H9 (cell line): Measurements from ENCODE around the gene CETP. TPM values are rescaled to one million over a fixed set of nuclear protein-coding genes. Genes with fewer than 3 reads are reported as not detected.

ENCODE experiments used
- DNase-seq: peaks from one replicate; pipeline ENCODE4 v3.0.0-alpha.2; 2017
- H2AFZ ChIP-seq: one replicate; pipeline ENCODE4 v1.6.1; 2013; ENCODE audit warnings: mild to moderate bottlenecking, low read length, control low read depth, moderate library complexity
- H2AK5ac ChIP-seq: 2 replicates; pipeline ENCODE4 v1.6.1; 2013; ENCODE audit warnings: low read length, control low read depth, mixed read lengths; ENCODE audit not compliant: insufficient read length
- H2BK120ac ChIP-seq: one replicate; pipeline ENCODE4 v1.6.1; 2013; ENCODE audit warnings: low read depth, mild to moderate bottlenecking, low read length, control low read depth, inconsistent platforms; ENCODE audit not compliant: poor library complexity, severe bottlenecking
- H2BK12ac ChIP-seq: 2 replicates; pipeline ENCODE4 v1.6.1; 2013; ENCODE audit warnings: low read length, control low read depth, mixed read lengths, low read depth; ENCODE audit not compliant: insufficient read length
- H2BK15ac ChIP-seq: 2 replicates; pipeline ENCODE4 v1.6.1; 2013; ENCODE audit warnings: low read depth, low read length, control low read depth
- H2BK20ac ChIP-seq: one replicate; pipeline ENCODE4 v1.6.1; 2013; ENCODE audit warnings: low read depth, mild to moderate bottlenecking, low read length, control low read depth, inconsistent platforms; ENCODE audit not compliant: poor library complexity, severe bottlenecking
- H2BK5ac ChIP-seq: 2 replicates; pipeline ENCODE4 v1.6.1; 2013; ENCODE audit warnings: low read length, control low read depth, mixed read lengths; ENCODE audit not compliant: insufficient read length
- H3K14ac ChIP-seq: 2 replicates; pipeline ENCODE4 v1.6.1; 2013; ENCODE audit warnings: low read length, control low read depth; ENCODE audit not compliant: insufficient read depth
- H3K18ac ChIP-seq: 2 replicates; pipeline ENCODE4 v1.6.1; 2013; ENCODE audit warnings: low read depth, mild to moderate bottlenecking, mixed read lengths, low read length, control low read depth; ENCODE audit not compliant: insufficient read length
- H3K23ac ChIP-seq: 2 replicates; pipeline ENCODE4 v1.6.1; 2013; ENCODE audit warnings: low read length, control low read depth, mixed read lengths, low read depth; ENCODE audit not compliant: insufficient read length
- H3K23me2 ChIP-seq: 2 replicates; pipeline ENCODE4 v1.6.1; 2013; ENCODE audit warnings: low read depth, mild to moderate bottlenecking, mixed read lengths, low read length, control low read depth; ENCODE audit not compliant: insufficient read length, poor library complexity, severe bottlenecking
- H3K27ac ChIP-seq: 2 replicates; pipeline ENCODE4 v1.5.1; 2013; ENCODE audit warnings: low read length, control low read depth, mixed read lengths, low read depth; ENCODE audit not compliant: insufficient read length
- H3K27me3 ChIP-seq: 2 replicates; pipeline ENCODE4 v1.6.1; 2013; ENCODE audit warnings: low read length, control low read depth, inconsistent platforms; ENCODE audit not compliant: insufficient read depth
- H3K4ac ChIP-seq: 2 replicates; pipeline ENCODE4 v1.6.1; 2013; ENCODE audit warnings: low read depth, mild to moderate bottlenecking, control low read depth, inconsistent platforms, low read length, moderate library complexity
- H3K4me1 ChIP-seq: 2 replicates; pipeline ENCODE4 v1.6.1; 2013; ENCODE audit warnings: low read length, control low read depth, inconsistent platforms; ENCODE audit not compliant: insufficient read depth
- H3K4me2 ChIP-seq: 2 replicates; pipeline ENCODE4 v1.6.1; 2013; ENCODE audit warnings: low read length, control low read depth, mixed read lengths; ENCODE audit not compliant: insufficient read length, insufficient read depth
- H3K56ac ChIP-seq: 2 replicates; pipeline ENCODE4 v1.6.1; 2013; ENCODE audit warnings: low read depth, mild to moderate bottlenecking, mixed read lengths, low read length, control low read depth; ENCODE audit not compliant: insufficient read length
- H3K79me1 ChIP-seq: 2 replicates; pipeline ENCODE4 v1.6.1; 2013; ENCODE audit warnings: low read depth, mild to moderate bottlenecking, moderate library complexity, low read length, control low read depth, inconsistent platforms; ENCODE audit not compliant: insufficient read depth, poor library complexity, severe bottlenecking
- H3K79me2 ChIP-seq: 2 replicates; pipeline ENCODE4 v1.6.1; 2013; ENCODE audit warnings: low read length, control low read depth, inconsistent platforms; ENCODE audit not compliant: insufficient read depth
- H3K9ac ChIP-seq: 2 replicates; pipeline ENCODE4 v1.6.1; 2013; ENCODE audit warnings: low read length, control low read depth, mixed read lengths; ENCODE audit not compliant: insufficient read length; ENCODE audit errors: extremely low read depth
- H3K9me3 ChIP-seq: one replicate; pipeline ENCODE4 v1.6.1; 2013; ENCODE audit warnings: low read depth, low read length, inconsistent platforms; ENCODE audit not compliant: control insufficient read depth
- H3T11ph ChIP-seq: one replicate; pipeline ENCODE4 v1.6.1; 2013; ENCODE audit warnings: mild to moderate bottlenecking, low read length, control low read depth, inconsistent platforms
- H4K20me1 ChIP-seq: one replicate; pipeline ENCODE4 v1.6.1; 2013; ENCODE audit not compliant: control insufficient read depth, insufficient read length, insufficient read depth
- H4K5ac ChIP-seq: 2 replicates; pipeline ENCODE4 v1.6.1; 2013; ENCODE audit warnings: low read depth, mild to moderate bottlenecking, mixed read lengths, low read length, control low read depth; ENCODE audit not compliant: insufficient read length
- H4K8ac ChIP-seq: replicated peaks from 2 replicates; pipeline ENCODE4 v1.6.1; 2013; ENCODE audit warnings: low read length, control low read depth, mixed read lengths, low read depth; ENCODE audit not compliant: insufficient read length
- H4K91ac ChIP-seq: 2 replicates; pipeline ENCODE4 v1.6.1; 2013; ENCODE audit warnings: low read depth, mild to moderate bottlenecking, moderate library complexity, mixed read lengths, low read length, control low read depth; ENCODE audit not compliant: insufficient read length
- H3K27ac Mint-ChIP-seq, 3 experiments: 2 replicates in 2 of 3; 3 replicates in 1 of 3; pipeline ENCODE4 v1.8.0; 2020 to 2021; ENCODE audit warnings: mixed read lengths in 3 of 3, mild to moderate bottlenecking in 1 of 3, moderate library complexity in 1 of 3
- H3K27me3 Mint-ChIP-seq: 2 replicates; pipeline ENCODE4 v1.8.0; 2021; ENCODE audit warnings: low read depth, mild to moderate bottlenecking, moderate library complexity, mixed read lengths
- H3K36me3 Mint-ChIP-seq, 3 experiments: 2 replicates in 2 of 3; 3 replicates in 1 of 3; pipeline ENCODE4 v1.8.0; 2020 to 2021; ENCODE audit warnings: low read depth in 3 of 3, mixed read lengths in 3 of 3; ENCODE audit not compliant: insufficient read depth in 1 of 3
- H3K4me1 Mint-ChIP-seq, 2 experiments: 2 replicates each; pipeline ENCODE4 v1.8.0; 2020; ENCODE audit warnings: mixed read lengths in 2 of 2
- H3K4me3 Mint-ChIP-seq, 2 experiments: 2 replicates in 1 of 2; 3 replicates in 1 of 2; pipeline ENCODE4 v1.8.0; 2020 to 2021; ENCODE audit warnings: mild to moderate bottlenecking in 2 of 2, mixed read lengths in 2 of 2, moderate library complexity in 1 of 2
- H3K9me3 Mint-ChIP-seq, 2 experiments: 2 replicates in 1 of 2; 3 replicates in 1 of 2; pipeline ENCODE4 v1.8.0; 2020; ENCODE audit warnings: mild to moderate bottlenecking in 2 of 2, mixed read lengths in 2 of 2, moderate library complexity in 1 of 2
- WGBS: extraction: QIAGEN DNeasy Blood & Tissue Kit; methylation state at CpG from one replicate; pipeline ENCODE4 v1.1.7; 2013; ENCODE audit warnings: missing lambda C conversion rate, low lambda C conversion rate, mixed read lengths; ENCODE audit not compliant: insufficient read length; ENCODE audit errors: extremely low coverage; 5-methylcytosine and 5-hydroxymethylcytosine counted together
- total RNA-seq: library from RNA; stranded (reverse); gene quantifications from 2 replicates; pipeline ENCODE4 v1.2.1, GENCODE V29; 2021
- TF ChIP-seq, protein P1 (sequence below): fragments of 200-600 bp; sonication (generic); conservative IDR thresholded peaks from 3 replicates; pipeline ENCODE4 v1.8.0; 2021; ENCODE audit warnings: antibody characterized with exemption, mild to moderate bottlenecking

CETP gene
- total RNA-seq, 1 experiment from 2014 or later = not detected

DNA sequence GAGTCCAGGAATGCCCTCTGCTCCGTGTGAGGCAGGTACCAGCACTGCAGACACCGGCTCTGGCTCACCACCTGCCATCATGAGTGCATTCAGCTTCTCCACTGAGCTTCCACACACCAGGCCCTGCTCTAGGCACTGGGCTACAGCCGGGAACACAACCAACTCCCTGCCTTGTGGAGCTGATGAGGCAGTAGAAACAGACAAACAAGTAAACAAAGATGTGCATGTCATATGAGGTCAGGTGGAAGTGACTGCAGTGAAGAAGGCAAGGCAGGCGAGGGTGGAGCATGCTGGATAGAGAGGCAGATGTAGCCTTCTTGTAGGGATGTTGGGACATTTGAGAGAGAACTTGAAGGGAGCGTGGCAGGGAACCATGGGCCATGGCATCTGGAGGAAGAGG is 32.6 kb downstream of the CETP start:
- H3K36me3 Mint-ChIP-seq = no peaks in the 10 kb centered on the region; a peak in 1 of 7 replicates
- H2BK15ac ChIP-seq = no peak overlapping the region
- no peak overlapping the region for H4K8ac ChIP-seq
- H4K91ac ChIP-seq = no peak overlapping the region
- H2AK5ac ChIP-seq = no peak overlapping the region
- H3K9ac ChIP-seq = no peak overlapping the region
- no peaks in the 10 kb centered on the region for H4K20me1 ChIP-seq
- TF ChIP-seq, protein P1, sequence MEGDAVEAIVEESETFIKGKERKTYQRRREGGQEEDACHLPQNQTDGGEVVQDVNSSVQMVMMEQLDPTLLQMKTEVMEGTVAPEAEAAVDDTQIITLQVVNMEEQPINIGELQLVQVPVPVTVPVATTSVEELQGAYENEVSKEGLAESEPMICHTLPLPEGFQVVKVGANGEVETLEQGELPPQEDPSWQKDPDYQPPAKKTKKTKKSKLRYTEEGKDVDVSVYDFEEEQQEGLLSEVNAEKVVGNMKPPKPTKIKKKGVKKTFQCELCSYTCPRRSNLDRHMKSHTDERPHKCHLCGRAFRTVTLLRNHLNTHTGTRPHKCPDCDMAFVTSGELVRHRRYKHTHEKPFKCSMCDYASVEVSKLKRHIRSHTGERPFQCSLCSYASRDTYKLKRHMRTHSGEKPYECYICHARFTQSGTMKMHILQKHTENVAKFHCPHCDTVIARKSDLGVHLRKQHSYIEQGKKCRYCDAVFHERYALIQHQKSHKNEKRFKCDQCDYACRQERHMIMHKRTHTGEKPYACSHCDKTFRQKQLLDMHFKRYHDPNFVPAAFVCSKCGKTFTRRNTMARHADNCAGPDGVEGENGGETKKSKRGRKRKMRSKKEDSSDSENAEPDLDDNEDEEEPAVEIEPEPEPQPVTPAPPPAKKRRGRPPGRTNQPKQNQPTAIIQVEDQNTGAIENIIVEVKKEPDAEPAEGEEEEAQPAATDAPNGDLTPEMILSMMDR = no peak
- peaks cover 47% of the 10 kb centered on the region for H3K27me3 Mint-ChIP-seq
- no peaks in the 10 kb centered on the region for H3K79me2 ChIP-seq
- H3K14ac ChIP-seq = no peak overlapping the region
- H3K27me3 ChIP-seq = no peaks in the 10 kb centered on the region; the same call in 1 of the 2 replicates
- H3K23ac ChIP-seq = no peak overlapping the region
- no peak overlapping the region for H3K4me3 Mint-ChIP-seq
- H3K23me2 ChIP-seq = peaks cover 2% of the 10 kb centered on the region
- no peak overlapping the region for H2BK5ac ChIP-seq
- no peak overlapping the region for H3K27ac Mint-ChIP-seq
- H2BK20ac ChIP-seq = no peak overlapping the region
- no peak for DNase-seq
- H3K4me1 Mint-ChIP-seq = peaks cover 13 to 22% of the 10 kb centered on the region in 2 experiments
- no peak overlapping the region for H4K5ac ChIP-seq
- WGBS = no CpG with 5 or more reads among the region's 5 CpGs
- H3K9me3 ChIP-seq = no peaks in the 10 kb centered on the region
- H3T11ph ChIP-seq = no peak overlapping the region
- H3K56ac ChIP-seq = no peak overlapping the region
- no peak overlapping the region for H3K18ac ChIP-seq
- H3K9me3 Mint-ChIP-seq = no peaks in the 10 kb centered on the region
- H2AFZ ChIP-seq = no peak overlapping the region
- no peak overlapping the region for H3K27ac ChIP-seq
- H2BK120ac ChIP-seq = no peak overlapping the region
- H3K4me1 ChIP-seq = no peaks in the 10 kb centered on the region
- H3K4ac ChIP-seq = no peak overlapping the region
- no peak overlapping the region for H3K4me2 ChIP-seq
- no peaks in the 10 kb centered on the region for H3K79me1 ChIP-seq
- H2BK12ac ChIP-seq = no peak overlapping the region
